ENCODE data around the gene ACSL3. TPM values are rescaled to one million over a fixed set of nuclear protein-coding genes. Genes with fewer than 3 reads are reported as not detected.
"Not testable (repeated sequence)": the region's sequence is repeated elsewhere in the genome, so short reads cannot be mapped to it uniquely, and the experiment has no call there.

Gene ACSL3
- total RNA-seq, 1 experiment from 2014 or later = 236 TPM

GRCh38 chr2:222984908-222985307 is 124.1 kb downstream of the ACSL3 start:
- no peaks in the 10 kb centered on the region for H3K27me3 ChIP-seq (ENCODE audit: low read length)
- no peaks in the 10 kb centered on the region for H4K20me1 ChIP-seq (ENCODE audit: low read length)
- no peak overlapping the region for H2AFZ ChIP-seq (ENCODE audit: low read length)
- no peak for ATAC-seq
- no peak overlapping the region for H3K9ac ChIP-seq (ENCODE audit: low read length)
- no peaks in the 10 kb centered on the region for H3F3A ChIP-seq (ENCODE audit: low read length, unreplicated experiment)
- intact Hi-C loops (cut with micrococcal nuclease) = no loop called here
- no peaks in the 10 kb centered on the region for H3K4me1 ChIP-seq (ENCODE audit: insufficient read depth, low read length)
- ChIA-PET POLR2A (ENCODE audit: unreplicated experiment) (no interaction called here), CTCF (no interaction called here)
- no TSS peak for BruUV-seq (replicated peaks)
- no peaks in the 10 kb centered on the region for H3K79me2 ChIP-seq (ENCODE audit: low read length)
- TF ChIP-seq, protein P1, sequence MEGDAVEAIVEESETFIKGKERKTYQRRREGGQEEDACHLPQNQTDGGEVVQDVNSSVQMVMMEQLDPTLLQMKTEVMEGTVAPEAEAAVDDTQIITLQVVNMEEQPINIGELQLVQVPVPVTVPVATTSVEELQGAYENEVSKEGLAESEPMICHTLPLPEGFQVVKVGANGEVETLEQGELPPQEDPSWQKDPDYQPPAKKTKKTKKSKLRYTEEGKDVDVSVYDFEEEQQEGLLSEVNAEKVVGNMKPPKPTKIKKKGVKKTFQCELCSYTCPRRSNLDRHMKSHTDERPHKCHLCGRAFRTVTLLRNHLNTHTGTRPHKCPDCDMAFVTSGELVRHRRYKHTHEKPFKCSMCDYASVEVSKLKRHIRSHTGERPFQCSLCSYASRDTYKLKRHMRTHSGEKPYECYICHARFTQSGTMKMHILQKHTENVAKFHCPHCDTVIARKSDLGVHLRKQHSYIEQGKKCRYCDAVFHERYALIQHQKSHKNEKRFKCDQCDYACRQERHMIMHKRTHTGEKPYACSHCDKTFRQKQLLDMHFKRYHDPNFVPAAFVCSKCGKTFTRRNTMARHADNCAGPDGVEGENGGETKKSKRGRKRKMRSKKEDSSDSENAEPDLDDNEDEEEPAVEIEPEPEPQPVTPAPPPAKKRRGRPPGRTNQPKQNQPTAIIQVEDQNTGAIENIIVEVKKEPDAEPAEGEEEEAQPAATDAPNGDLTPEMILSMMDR (conservative IDR thresholded peaks at IDR 0.05; ENCODE audit: low read depth, low read length) = no peak
- TF ChIP-seq EZH2 (IDR thresholded peaks at IDR 0.05; ENCODE audit: low read length, unreplicated experiment) (no peak), EZH2phosphoT487 (IDR thresholded peaks at IDR 0.05; ENCODE audit: borderline replicate concordance, low read length) (no peak)
- no peaks in the 10 kb centered on the region for H3K9me3 ChIP-seq (ENCODE audit: low read length)
- H3K36me3 ChIP-seq (ENCODE audit: low read depth, low read length) = no peaks in the 10 kb centered on the region
- DNase-seq = no peak
- H3K4me2 ChIP-seq (ENCODE audit: low read length) = no peak overlapping the region
- H3K4me3 ChIP-seq (ENCODE audit: low read length) = no peak overlapping the region
- no peak overlapping the region for H3K27ac ChIP-seq (ENCODE audit: low read length)
- no peaks in the 10 kb centered on the region for H3K9me2 ChIP-seq (replicated peaks; ENCODE audit: low read length)

DNA sequence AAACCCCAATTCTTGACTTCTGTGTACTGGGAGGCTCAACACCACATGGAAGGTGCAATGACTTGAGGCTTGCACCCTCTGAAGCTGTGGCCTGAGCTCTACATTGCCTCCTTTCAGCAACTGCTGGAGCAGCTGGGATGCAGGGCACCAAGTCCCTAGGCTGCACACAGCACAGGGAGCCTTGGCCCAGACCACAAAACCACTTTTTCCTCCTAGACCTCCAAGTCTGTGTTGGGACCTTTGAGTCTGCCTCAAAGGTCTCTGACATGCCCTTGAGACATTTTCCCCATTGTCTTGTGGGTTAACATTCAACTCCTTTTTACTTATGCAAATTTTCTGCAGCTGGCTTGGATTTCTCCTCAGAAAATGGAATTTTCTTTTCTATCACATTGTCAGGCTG is 128.6 kb downstream of the ACSL3 start:
- Histone ChIP-seq H3K79me2 (ENCODE audit: low read length) (no peaks in the 10 kb centered on the region), H3K4me2 (ENCODE audit: low read length) (no peak overlapping the region)

DNA sequence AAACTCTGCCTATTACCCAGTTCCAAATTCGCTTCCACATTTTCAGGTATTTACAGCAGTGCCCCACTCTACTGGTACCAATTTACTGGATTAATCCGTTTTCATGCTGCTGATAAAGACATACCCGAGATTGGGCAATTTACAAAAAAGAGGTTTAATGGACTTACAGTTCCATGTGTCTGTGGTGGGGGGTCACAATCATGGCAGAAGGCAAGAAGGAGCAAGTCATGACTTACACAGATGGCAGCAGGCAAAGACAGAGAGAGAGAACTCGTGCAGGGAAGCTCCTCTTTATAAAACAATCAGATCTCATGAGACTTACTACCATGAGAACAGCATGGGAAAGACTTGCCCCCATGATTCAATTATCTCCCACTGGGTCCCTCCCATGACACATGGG is 129.4 kb downstream of the ACSL3 start:
- DNase-seq; H3K9me3 ChIP-seq (ENCODE audit: low read length); H3K4me3 ChIP-seq (ENCODE audit: low read length); ATAC-seq; H3K4me2 ChIP-seq (ENCODE audit: low read length); H3K27me3 ChIP-seq (ENCODE audit: low read length); POLR2A ChIA-PET (ENCODE audit: unreplicated experiment); H3F3A ChIP-seq (ENCODE audit: low read length, unreplicated experiment); H3K36me3 ChIP-seq (ENCODE audit: low read depth, low read length); H4K20me1 ChIP-seq (ENCODE audit: low read length); CTCF ChIA-PET; H3K79me2 ChIP-seq (ENCODE audit: low read length); intact Hi-C loops (cut with micrococcal nuclease); H3K9ac ChIP-seq (ENCODE audit: low read length); H3K9me2 ChIP-seq (replicated peaks; ENCODE audit: low read length); H3K4me1 ChIP-seq (ENCODE audit: insufficient read depth, low read length); BruUV-seq (replicated peaks); H2AFZ ChIP-seq (ENCODE audit: low read length); H3K27ac ChIP-seq (ENCODE audit: low read length): not testable (repeated sequence)

More for the DNA sequence above, 128.6 kb downstream of the ACSL3 start:
- H4K20me1 ChIP-seq (ENCODE audit: low read length) = no peaks in the 10 kb centered on the region
- H3K9ac ChIP-seq (ENCODE audit: low read length) = no peak overlapping the region
- H2AFZ ChIP-seq (ENCODE audit: low read length) = no peak overlapping the region
- TF ChIP-seq EZH2phosphoT487 (IDR thresholded peaks at IDR 0.05; ENCODE audit: borderline replicate concordance, low read length) = no peak
- TF ChIP-seq, protein P1 (conservative IDR thresholded peaks at IDR 0.05; ENCODE audit: low read depth, low read length) = no peak
- TF ChIP-seq EZH2 (IDR thresholded peaks at IDR 0.05; ENCODE audit: low read length, unreplicated experiment) = no peak
- no peak for DNase-seq
- H3K27me3 ChIP-seq (ENCODE audit: low read length) = no peaks in the 10 kb centered on the region
- POLR2A ChIA-PET (ENCODE audit: unreplicated experiment) = no interaction called here
- ATAC-seq = no peak
- CTCF ChIA-PET = no interaction called here
- BruUV-seq (replicated peaks) = no TSS peak
- H3K4me3 ChIP-seq (ENCODE audit: low read length) = no peak overlapping the region
- H3K9me2 ChIP-seq (replicated peaks; ENCODE audit: low read length) = no peaks in the 10 kb centered on the region
- intact Hi-C loops (cut with micrococcal nuclease) = no loop called here
- H3K4me1 ChIP-seq (ENCODE audit: insufficient read depth, low read length) = no peaks in the 10 kb centered on the region
- H3F3A ChIP-seq (ENCODE audit: low read length, unreplicated experiment) = no peaks in the 10 kb centered on the region
- H3K27ac ChIP-seq (ENCODE audit: low read length) = no peak overlapping the region
- no peaks in the 10 kb centered on the region for H3K36me3 ChIP-seq (ENCODE audit: low read depth, low read length)
- no peaks in the 10 kb centered on the region for H3K9me3 ChIP-seq (ENCODE audit: low read length)
